ENCODE measurements around the gene CAMK4.

- TF ChIP-seq, protein P1, sequence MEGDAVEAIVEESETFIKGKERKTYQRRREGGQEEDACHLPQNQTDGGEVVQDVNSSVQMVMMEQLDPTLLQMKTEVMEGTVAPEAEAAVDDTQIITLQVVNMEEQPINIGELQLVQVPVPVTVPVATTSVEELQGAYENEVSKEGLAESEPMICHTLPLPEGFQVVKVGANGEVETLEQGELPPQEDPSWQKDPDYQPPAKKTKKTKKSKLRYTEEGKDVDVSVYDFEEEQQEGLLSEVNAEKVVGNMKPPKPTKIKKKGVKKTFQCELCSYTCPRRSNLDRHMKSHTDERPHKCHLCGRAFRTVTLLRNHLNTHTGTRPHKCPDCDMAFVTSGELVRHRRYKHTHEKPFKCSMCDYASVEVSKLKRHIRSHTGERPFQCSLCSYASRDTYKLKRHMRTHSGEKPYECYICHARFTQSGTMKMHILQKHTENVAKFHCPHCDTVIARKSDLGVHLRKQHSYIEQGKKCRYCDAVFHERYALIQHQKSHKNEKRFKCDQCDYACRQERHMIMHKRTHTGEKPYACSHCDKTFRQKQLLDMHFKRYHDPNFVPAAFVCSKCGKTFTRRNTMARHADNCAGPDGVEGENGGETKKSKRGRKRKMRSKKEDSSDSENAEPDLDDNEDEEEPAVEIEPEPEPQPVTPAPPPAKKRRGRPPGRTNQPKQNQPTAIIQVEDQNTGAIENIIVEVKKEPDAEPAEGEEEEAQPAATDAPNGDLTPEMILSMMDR (IDR thresholded peaks at IDR 0.05) = no peak
- TF ChIP-seq POLR2AphosphoS5 (IDR thresholded peaks at IDR 0.05) = no peak
Measured at GRCh38 chr5:111243318-111243717, 19.1 kb downstream of the CAMK4 start.

Data from transverse colon (tissue), 4 donors.